ENCODE data around the gene ZBTB16. TPM values are rescaled to one million over a fixed set of nuclear protein-coding genes. Genes with fewer than 3 reads are reported as not detected.

Gene ZBTB16
- total RNA-seq, 1 donor from 2014 or later = 17.7 TPM

DNA sequence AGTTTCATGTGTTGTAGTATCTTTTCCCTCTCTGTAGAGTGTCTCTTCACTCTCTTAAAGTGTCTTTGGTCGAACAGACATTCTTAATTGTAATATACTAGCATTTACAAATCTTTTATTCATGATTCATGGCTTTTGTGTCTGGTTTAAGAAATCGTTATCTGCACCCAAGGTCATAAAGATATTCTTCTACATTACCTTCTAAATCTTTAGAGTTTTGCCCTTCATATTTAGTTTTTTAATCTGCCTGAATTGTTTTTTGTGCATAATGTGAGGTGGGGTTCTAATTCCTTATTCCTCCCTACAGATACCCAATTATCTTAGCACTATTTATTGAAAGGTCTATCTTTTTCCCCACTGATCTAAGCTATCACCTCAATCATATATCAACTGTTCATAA lies 227.6 kb downstream of the ZBTB16 start:
- no peaks in the 10 kb centered on the region for H3K4me1 Mint-ChIP-seq
- H3K27me3 Mint-ChIP-seq (ENCODE audit: insufficient read depth, low read depth) = no peaks in the 10 kb centered on the region
- no peak for DNase-seq (ENCODE audit: low spot score)
- H3K27me3 ChIP-seq = no peaks in the 10 kb centered on the region
- H3K27ac ChIP-seq = no peak overlapping the region
- H3K9me3 ChIP-seq (ENCODE audit: low read depth) = no peaks in the 10 kb centered on the region
- no peak overlapping the region for H2AFZ ChIP-seq (replicated peaks)
- H3K27ac Mint-ChIP-seq = no peak overlapping the region
- H3K36me3 ChIP-seq = no peaks in the 10 kb centered on the region
- no peak overlapping the region for H3K4me2 ChIP-seq
- H4K20me1 ChIP-seq (ENCODE audit: low read depth) = no peaks in the 10 kb centered on the region
- no peak overlapping the region for H3K4me3 ChIP-seq
- no peaks in the 10 kb centered on the region for H3F3A ChIP-seq (ENCODE audit: low read depth)
- no peak overlapping the region for H3K4me3 Mint-ChIP-seq
- H3K4me1 ChIP-seq = peaks cover 10% of the 10 kb centered on the region
- no peaks in the 10 kb centered on the region for H3K36me3 Mint-ChIP-seq
- H3K9me3 Mint-ChIP-seq = peaks cover 5% of the 10 kb centered on the region
- no peak for TF ChIP-seq EZH2phosphoT487 (IDR thresholded peaks at IDR 0.05)
- TF ChIP-seq CTCF (IDR thresholded peaks at IDR 0.05) = no peak
- TF ChIP-seq EZH2 (IDR thresholded peaks at IDR 0.05) = no peak
- no peaks in the 10 kb centered on the region for H3K79me2 ChIP-seq (ENCODE audit: low read depth)
- H3K9ac ChIP-seq = no peak overlapping the region

DNA sequence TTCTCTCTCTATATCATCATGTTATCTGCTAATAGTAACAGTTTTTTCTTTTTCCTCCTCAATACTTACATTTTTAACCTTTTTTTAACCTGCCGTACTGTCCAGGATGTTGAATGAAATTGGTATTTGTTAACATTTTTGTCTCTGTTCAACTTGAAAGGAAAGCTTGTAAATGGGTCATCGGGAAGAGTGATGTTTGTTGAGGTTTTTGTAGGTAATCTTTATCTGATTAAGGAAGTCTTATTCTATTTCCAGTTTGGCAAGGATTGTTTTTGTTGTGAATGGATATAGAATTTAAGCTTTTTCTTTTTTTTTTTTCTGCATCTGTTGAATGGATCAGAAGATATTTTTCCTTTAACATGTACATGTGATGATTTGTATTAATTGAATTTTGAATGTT lies 228.6 kb downstream of the ZBTB16 start:
- no peaks in the 10 kb centered on the region for H3K79me2 ChIP-seq (ENCODE audit: low read depth)
- TF ChIP-seq CTCF (IDR thresholded peaks at IDR 0.05) (no peak), EZH2phosphoT487 (IDR thresholded peaks at IDR 0.05) (no peak), EZH2 (IDR thresholded peaks at IDR 0.05) (no peak)
- Mint-ChIP-seq H3K27ac (no peak overlapping the region), H3K36me3 (no peaks in the 10 kb centered on the region), H3K9me3 (peaks cover 5% of the 10 kb centered on the region), H3K4me3 (no peak overlapping the region), H3K4me1 (no peaks in the 10 kb centered on the region), H3K27me3 (ENCODE audit: insufficient read depth, low read depth) (no peaks in the 10 kb centered on the region)
- no peaks in the 10 kb centered on the region for H4K20me1 ChIP-seq (ENCODE audit: low read depth)
- H3F3A ChIP-seq (ENCODE audit: low read depth) = no peaks in the 10 kb centered on the region
- no peaks in the 10 kb centered on the region for H3K9me3 ChIP-seq (ENCODE audit: low read depth)
- no peak overlapping the region for H3K9ac ChIP-seq
- peaks cover 10% of the 10 kb centered on the region for H3K4me1 ChIP-seq
- DNase-seq (ENCODE audit: low spot score) = no peak
- no peak overlapping the region for H3K27ac ChIP-seq
- H3K27me3 ChIP-seq = no peaks in the 10 kb centered on the region
- no peak overlapping the region for H2AFZ ChIP-seq (replicated peaks)
- H3K4me3 ChIP-seq = no peak overlapping the region
- H3K4me2 ChIP-seq = no peak overlapping the region
- no peaks in the 10 kb centered on the region for H3K36me3 ChIP-seq

DNA sequence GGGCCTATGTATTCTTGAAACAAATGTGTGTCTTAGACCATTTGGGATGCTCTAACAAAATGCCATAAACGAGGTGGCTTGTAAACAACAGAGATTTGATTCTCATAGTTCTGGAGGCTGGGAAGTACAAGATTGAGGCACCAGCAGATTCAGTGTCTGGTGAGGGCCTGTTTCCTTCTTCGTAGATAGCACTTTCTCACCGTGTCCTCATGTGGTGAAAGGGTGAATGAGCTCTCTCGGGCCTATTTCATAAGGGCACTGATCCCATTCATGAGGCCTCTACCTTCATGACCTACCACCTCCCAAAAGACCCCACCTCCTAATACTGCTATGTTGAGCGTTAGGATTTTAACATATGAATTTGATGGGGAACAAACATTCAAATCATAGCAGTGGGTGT lies 230.3 kb downstream of the ZBTB16 start:
- H3K27ac Mint-ChIP-seq = no peak overlapping the region
- Histone ChIP-seq H3F3A (ENCODE audit: low read depth) (no peaks in the 10 kb centered on the region), H3K4me1 (peaks cover 10% of the 10 kb centered on the region), H3K27me3 (no peaks in the 10 kb centered on the region), H3K4me3 (no peak overlapping the region), H2AFZ (replicated peaks) (no peak overlapping the region), H3K27ac (no peak overlapping the region), H3K4me2 (no peak overlapping the region), H3K79me2 (ENCODE audit: low read depth) (no peaks in the 10 kb centered on the region), H3K9me3 (ENCODE audit: low read depth) (no peaks in the 10 kb centered on the region), H3K36me3 (no peaks in the 10 kb centered on the region), H4K20me1 (ENCODE audit: low read depth) (no peaks in the 10 kb centered on the region), H3K9ac (no peak overlapping the region)
- TF ChIP-seq EZH2 (IDR thresholded peaks at IDR 0.05) = no peak
- TF ChIP-seq EZH2phosphoT487 (IDR thresholded peaks at IDR 0.05) = no peak
- no peak for TF ChIP-seq CTCF (IDR thresholded peaks at IDR 0.05)
- no peaks in the 10 kb centered on the region for H3K4me1 Mint-ChIP-seq
- H3K4me3 Mint-ChIP-seq = no peak overlapping the region
- H3K36me3 Mint-ChIP-seq = no peaks in the 10 kb centered on the region
- peaks cover 5% of the 10 kb centered on the region for H3K9me3 Mint-ChIP-seq
- no peaks in the 10 kb centered on the region for H3K27me3 Mint-ChIP-seq (ENCODE audit: insufficient read depth, low read depth)
- no peak for DNase-seq (ENCODE audit: low spot score)

Data from neural progenitor cell (in vitro differentiated cells).